H1 (cell line): ENCODE measurements around the gene SLC35E4. TPM values are rescaled to one million over a fixed set of nuclear protein-coding genes. Genes with fewer than 3 reads are reported as not detected.

Experiments
- CTCF ChIA-PET: fragments of 300-600 bp; sonication (Branson Sonifier 250); formaldehyde crosslinking; loops from one replicate; lab custom pipeline; 2021; ENCODE audit not compliant: partially characterized antibody; lab: Charles Lee
- POLR2A ChIA-PET: fragments of 300-600 bp; sonication (Branson Sonifier 250); formaldehyde crosslinking; loops from one replicate; lab custom pipeline; 2021; ENCODE audit warnings: inconsistent platforms; ENCODE audit not compliant: partially characterized antibody; lab: Charles Lee
- DNase-seq, 2 experiments: peaks; one replicate each; pipeline versions ENCODE4 v3.0.0 to v3.0.0-alpha.2; 2010 to 2022; ENCODE audit warnings: low spot score in 2 of 2, low read depth in 1 of 2, mixed read lengths in 1 of 2
- FAIRE-seq: peaks from 2 replicates; lab custom pipeline; 2011; peaks lifted over from hg19 to GRCh38; lab: Jason Lieb, UNC
- H2AFZ ChIP-seq: 2 replicates; pipeline ENCODE4 v1.8.1; 2012; ENCODE audit warnings: low read length, inconsistent platforms
- H2AK5ac ChIP-seq: 2 replicates; pipeline ENCODE4 v1.6.1; 2013; ENCODE audit warnings: low read depth, low read length
- H2BK120ac ChIP-seq: replicated peaks from 2 replicates; pipeline ENCODE3; 2013; ENCODE audit warnings: low read depth, low read length, inconsistent platforms
- H2BK12ac ChIP-seq: 2 replicates; pipeline ENCODE4 v1.6.1; 2013; ENCODE audit warnings: low read depth, low read length
- H2BK15ac ChIP-seq: 2 replicates; pipeline ENCODE4 v1.6.1; 2013; ENCODE audit warnings: low read length
- H2BK20ac ChIP-seq: 2 replicates; pipeline ENCODE4 v1.6.1; 2013; ENCODE audit warnings: low read length
- H2BK5ac ChIP-seq: 2 replicates; pipeline ENCODE4 v1.6.1; 2013; ENCODE audit warnings: low read depth, low read length
- H3K14ac ChIP-seq: 2 replicates; pipeline ENCODE4 v1.6.1; 2013; ENCODE audit warnings: inconsistent platforms; ENCODE audit not compliant: insufficient read length
- H3K18ac ChIP-seq: 2 replicates; pipeline ENCODE4 v1.6.1; 2013; ENCODE audit warnings: low read length; ENCODE audit errors: extremely low read depth
- H3K23ac ChIP-seq: 2 replicates; pipeline ENCODE4 v1.6.1; 2013; ENCODE audit warnings: inconsistent platforms; ENCODE audit not compliant: insufficient read length
- H3K23me2 ChIP-seq: 2 replicates; pipeline ENCODE4 v1.6.1; 2013; ENCODE audit warnings: low read depth, low read length
- H3K27ac ChIP-seq: 2 replicates; pipeline ENCODE4 v1.6.1; 2011; ENCODE audit warnings: low read depth, low read length, inconsistent platforms
- H3K27me3 ChIP-seq, 4 experiments: replicated peaks in 1 of 4; 1 replicate in 1 of 4; 2 replicates in 3 of 4; pipeline versions ENCODE4 v1.6.1 to v1.8.1; 2011 to 2013; ENCODE audit warnings: low read length in 3 of 4, mild to moderate bottlenecking in 3 of 4, inconsistent platforms in 2 of 4, mixed read lengths in 2 of 4, moderate library complexity in 1 of 4; ENCODE audit not compliant: control insufficient read depth in 3 of 4, insufficient read depth in 3 of 4; ENCODE audit errors: extremely low read depth in 1 of 4
- H3K36me3 ChIP-seq, 4 experiments: 2 replicates each; pipeline versions ENCODE4 v1.6.1 to v1.8.1; 2011 to 2013; ENCODE audit warnings: mild to moderate bottlenecking in 4 of 4, low read length in 3 of 4, moderate library complexity in 2 of 4, control low read depth in 1 of 4, inconsistent platforms in 1 of 4; ENCODE audit not compliant: insufficient read depth in 4 of 4, control insufficient read depth in 2 of 4
- H3K4ac ChIP-seq: replicated peaks from 2 replicates; pipeline ENCODE3; 2013; ENCODE audit warnings: low read length, low read depth, mixed read lengths, inconsistent platforms; ENCODE audit not compliant: insufficient read length
- H3K4me1 ChIP-seq, 4 experiments: replicated peaks in 1 of 4; 1 replicate in 1 of 4; 2 replicates in 3 of 4; pipeline versions ENCODE4 v1.6.1 to v1.8.1; 2011 to 2013; ENCODE audit warnings: low read length in 3 of 4, inconsistent platforms in 2 of 4, mixed read lengths in 1 of 4; ENCODE audit not compliant: insufficient read depth in 4 of 4, control insufficient read depth in 3 of 4
- H3K4me2 ChIP-seq, 2 experiments: 2 replicates each; pipeline versions ENCODE4 v1.6.1 to v1.8.1; 2011 to 2013; ENCODE audit warnings: low read depth in 2 of 2, low read length in 2 of 2, control low read depth in 1 of 2, inconsistent platforms in 1 of 2, mild to moderate bottlenecking in 1 of 2; ENCODE audit not compliant: insufficient read depth in 1 of 2
- H3K4me3 ChIP-seq, 4 experiments: fragments of 200-600, 300-600 bp in 1 of 4; sonication (generic), shearing (Covaris generic), sonication (Bioruptor Twin) in 1 of 4; 2 replicates each; pipeline versions ENCODE4 v1.5.1 to v1.8.1; 2011 to 2016; ENCODE audit warnings: low read length in 4 of 4, low read depth in 3 of 4, control low read depth in 2 of 4, inconsistent platforms in 2 of 4, mild to moderate bottlenecking in 2 of 4, mixed read lengths in 1 of 4, moderate library complexity in 1 of 4; ENCODE audit not compliant: insufficient read depth in 2 of 4; ENCODE audit errors: extremely low read depth in 1 of 4
- H3K56ac ChIP-seq: replicated peaks from 2 replicates; pipeline ENCODE3; 2013; ENCODE audit warnings: low read depth, mild to moderate bottlenecking, mixed read lengths, low read length, inconsistent platforms; ENCODE audit not compliant: insufficient read length
- H3K79me1 ChIP-seq: 2 replicates; pipeline ENCODE4 v1.6.1; 2013; ENCODE audit warnings: low read depth, low read length, control low read depth
- H3K79me2 ChIP-seq, 2 experiments: 2 replicates each; pipeline versions ENCODE4 v1.6.1 to v1.8.1; 2012 to 2013; ENCODE audit warnings: low read length in 2 of 2, mild to moderate bottlenecking in 2 of 2, inconsistent platforms in 1 of 2; ENCODE audit not compliant: insufficient read depth in 2 of 2, control insufficient read depth in 1 of 2
- H3K9ac ChIP-seq, 4 experiments: replicated peaks in 1 of 4; 1 replicate in 1 of 4; 2 replicates in 3 of 4; pipeline versions ENCODE4 v1.6.1 to v1.8.1; 2011 to 2013; ENCODE audit warnings: low read depth in 3 of 4, low read length in 3 of 4, control low read depth in 2 of 4, mild to moderate bottlenecking in 2 of 4, moderate library complexity in 2 of 4, inconsistent platforms in 1 of 4; ENCODE audit errors: extremely low read depth in 1 of 4
- H3K9me3 ChIP-seq, 2 experiments: 2 replicates each; pipeline versions ENCODE4 v1.6.1 to v1.8.1; 2012 to 2013; ENCODE audit warnings: mild to moderate bottlenecking in 2 of 2, moderate library complexity in 2 of 2, control low read depth in 1 of 2, inconsistent platforms in 1 of 2, low read depth in 1 of 2, low read length in 1 of 2, mixed read lengths in 1 of 2; ENCODE audit not compliant: insufficient read depth in 2 of 2
- H4K20me1 ChIP-seq, 2 experiments: replicated peaks in 1 of 2; 2 replicates each; pipeline versions ENCODE3 to v1.8.1; 2011 to 2013; ENCODE audit warnings: inconsistent platforms in 2 of 2, low read length in 2 of 2, mild to moderate bottlenecking in 1 of 2; ENCODE audit not compliant: insufficient read depth in 2 of 2, control insufficient read depth in 1 of 2
- H4K5ac ChIP-seq: 2 replicates; pipeline ENCODE4 v1.6.1; 2013; ENCODE audit warnings: low read length, low read depth, mixed read lengths, inconsistent platforms; ENCODE audit not compliant: insufficient read length
- H4K8ac ChIP-seq: 2 replicates; pipeline ENCODE4 v1.8.0; 2013; ENCODE audit warnings: mild to moderate bottlenecking, moderate library complexity, low read length, inconsistent platforms; ENCODE audit not compliant: insufficient read depth; ENCODE audit errors: extremely low read depth
- H4K91ac ChIP-seq: replicated peaks from 2 replicates; pipeline ENCODE3; 2013; ENCODE audit warnings: low read length, mixed read lengths, inconsistent platforms; ENCODE audit not compliant: insufficient read length
- CEBPB ChIP-seq: IDR thresholded peaks from 2 replicates; pipeline ENCODE4 v1.6.1; 2012; ENCODE audit warnings: low read depth, low read length
- CHD1 ChIP-seq: IDR thresholded peaks from 2 replicates; pipeline ENCODE4 v1.6.1; 2012; ENCODE audit warnings: low read depth, low read length, improper control_type of control experiment
- CHD2 ChIP-seq: IDR thresholded peaks from 2 replicates; pipeline ENCODE4 v1.6.1; 2012; ENCODE audit warnings: low read length, improper control_type of control experiment
- GABPA ChIP-seq: IDR thresholded peaks from 2 replicates; pipeline ENCODE4 v1.6.1; 2011; ENCODE audit warnings: mild to moderate bottlenecking, low read length, moderate library complexity, borderline replicate concordance; ENCODE audit not compliant: insufficient read depth
- GTF2F1 ChIP-seq: IDR thresholded peaks from 2 replicates; pipeline ENCODE4 v1.6.1; 2012; ENCODE audit warnings: low read depth, low read length, improper control_type of control experiment, borderline replicate concordance
- JUND ChIP-seq: IDR thresholded peaks from 2 replicates; pipeline ENCODE4 v1.6.1; 2011; ENCODE audit warnings: mild to moderate bottlenecking, improper control_type of control experiment, low read length
- KDM1A ChIP-seq: fragments of 200-600, 300-600 bp; sonication (generic); IDR thresholded peaks from 2 replicates; pipeline ENCODE4 v1.7.1; 2016; ENCODE audit warnings: mild to moderate bottlenecking, low read length, borderline replicate concordance
- NANOG ChIP-seq: IDR thresholded peaks from 2 replicates; pipeline ENCODE4 v1.6.1; 2011; ENCODE audit warnings: low read length, low read depth, mild to moderate bottlenecking, inconsistent platforms; ENCODE audit not compliant: insufficient read depth, poor library complexity, severe bottlenecking
- NRF1 ChIP-seq: IDR thresholded peaks from 2 replicates; pipeline ENCODE4 v1.6.1; 2011; ENCODE audit warnings: mild to moderate bottlenecking, low read depth, low read length, improper control_type of control experiment
- POLR2A ChIP-seq, 2 experiments: IDR thresholded peaks; 1 replicate in 1 of 2; 2 replicates in 1 of 2; pipeline ENCODE4 v1.6.1; 2011; ENCODE audit warnings: low read depth in 2 of 2, low read length in 2 of 2, mild to moderate bottlenecking in 2 of 2; ENCODE audit errors: control extremely low read depth in 1 of 2
- RXRA ChIP-seq: IDR thresholded peaks from 2 replicates; pipeline ENCODE4 v1.6.1; 2011; ENCODE audit warnings: low read depth, mild to moderate bottlenecking, low read length, moderate library complexity; ENCODE audit not compliant: insufficient read depth
- SAP30 ChIP-seq: fragments of 300-600 bp; sonication (generic); IDR thresholded peaks from 2 replicates; pipeline ENCODE4 v1.7.1; 2012; ENCODE audit warnings: low read length, moderate library complexity, mild to moderate bottlenecking, inconsistent platforms; ENCODE audit not compliant: insufficient read depth, insufficient replicate concordance
- SP4 ChIP-seq: IDR thresholded peaks from 2 replicates; pipeline ENCODE4 v1.6.1; 2012; ENCODE audit warnings: low read length, inconsistent platforms
- TCF12 ChIP-seq: IDR thresholded peaks from 2 replicates; pipeline ENCODE4 v1.6.1; 2011; ENCODE audit warnings: low read depth, mild to moderate bottlenecking, low read length
- WGBS, 2 experiments: shearing (Covaris generic) in 1 of 2; methylation state at CpG; one replicate each; pipeline versions ENCODE4 v1.1.6 to v1.1.7; 2013 to 2015; ENCODE audit warnings: low lambda C conversion rate in 2 of 2, mixed read lengths in 2 of 2, inconsistent platforms in 1 of 2, low coverage in 1 of 2, missing lambda C conversion rate in 1 of 2; ENCODE audit not compliant: insufficient replicate concordance in 2 of 2, insufficient coverage in 1 of 2, insufficient read length in 1 of 2; ENCODE audit errors: extremely low coverage in 1 of 2, missing lambda C conversion rate in 1 of 2; 5-methylcytosine and 5-hydroxymethylcytosine counted together
- polyA plus RNA-seq, 7 experiments: library from polyadenylated mRNA; depleted of rRNA in 3 of 7; stranded (reverse) in 5 of 7; unstranded in 2 of 7; fragments of >200 nt in 5 of 7; fragments of 200-250 nt in 2 of 7; gene quantifications; 1 replicate in 5 of 7; 2 replicates in 1 of 7; 4 replicates in 1 of 7; pipeline versions ENCODE4 v1.2.1 to v1.2.3, GENCODE V29; 2011 to 2013; ENCODE audit warnings: missing spikeins in 2 of 7, mixed read lengths in 2 of 7
- total RNA-seq: library from RNA; stranded (reverse); fragmentation: NEBNext Ultra II Directional; extraction: Animal tissue kit (Norgen Biotek cat#: 25700); gene quantifications from 2 replicates; pipeline ENCODE4 v1.2.1, GENCODE V29; 2021

Gene SLC35E4
- total and polyA plus RNA-seq, 2 of the 8 experiments (the other 6 are each of a cell fraction or from before 2014, with no cell fraction given), result 5.1 to 5.6 TPM

- FAIRE-seq, result no peak
Observed at GRCh38 chr22:30591191-30591587, 44.4 kb upstream of the SLC35E4 start.

More at GRCh38 chr22:30591191-30591587, 44.4 kb upstream of the SLC35E4 start:
- H2BK15ac ChIP-seq, result no peak overlapping the region
- H3K56ac ChIP-seq, result no peak overlapping the region
- no peak overlapping the region for H2BK20ac ChIP-seq
- H3K4me1 ChIP-seq, result peaks cover 0 to 8% (median 1%) of the 10 kb centered on the region in 4 experiments; a peak in 2 of 7 replicates
- H3K36me3 ChIP-seq, result peaks cover 27 to 32% (median 28%) of the 10 kb centered on the region in 4 experiments
- POLR2A ChIA-PET, result interaction anchor here (0.8 to 8.4 kb wide), 9 partner anchors 9 to 44 kb away, joined by 3 to 64 read pairs (median 5); partner anchors contain the start of genes GAL3ST1, SLC35E4 and TCN2
- TF ChIP-seq TCF12, result no peak
- no peak for TF ChIP-seq GABPA
- no peak for TF ChIP-seq POLR2A (IDR thresholded peaks at IDR 0.05; ENCODE audit: control extremely low read depth in 1 of 2, low read depth in 2 of 2, low read length in 2 of 2)
- no peak for TF ChIP-seq JUND
- no peak for TF ChIP-seq NRF1
- no peak for TF ChIP-seq RXRA
- no peak for TF ChIP-seq NANOG
- no peak for TF ChIP-seq KDM1A
- TF ChIP-seq SP4, result no peak
- TF ChIP-seq GTF2F1, result no peak
- TF ChIP-seq CHD1, result no peak
- TF ChIP-seq CEBPB, result no peak
- TF ChIP-seq CHD2, result no peak
- no peak for TF ChIP-seq SAP30
- no peak overlapping the region for H2AFZ ChIP-seq
- H2BK5ac ChIP-seq, result peak overlapping the region; percentile 88; the same call in 1 of the 2 replicates
- H3K4me3 ChIP-seq, result peak overlapping the region; percentile 68 to 100 (median 94)
- 14% methylated on average over 14 of the region's 14 CpGs; no CpG with 5 or more reads in 1 of the 2 experiments for WGBS, 2 experiments
- H2AK5ac ChIP-seq, result peak overlapping the region; percentile 93
- H3K18ac ChIP-seq, result no peak overlapping the region
- peak overlapping the region; percentile 20 for H4K91ac ChIP-seq
- peaks cover 3% of the 10 kb centered on the region; the same call in 1 of the 2 replicates for H3K79me1 ChIP-seq
- peak overlapping the region; percentile 7 for H3K4ac ChIP-seq
- peaks cover 2 to 7% of the 10 kb centered on the region in 2 experiments for H4K20me1 ChIP-seq
- no peak for DNase-seq
- no peak overlapping the region for H4K8ac ChIP-seq
- H3K27me3 ChIP-seq, result no peaks in the 10 kb centered on the region; a peak in 2 of 7 replicates
- peaks cover 5% of the 10 kb centered on the region for H3K23me2 ChIP-seq
- no peak overlapping the region for H4K5ac ChIP-seq
- peak overlapping the region; percentile 94 for H3K27ac ChIP-seq
- CTCF ChIA-PET, result interaction anchor here (1.0 to 7.6 kb wide), 6 partner anchors 8 to 44 kb away, joined by 3 to 52 read pairs (median 4); partner anchors contain the start of genes SLC35E4 and TCN2
- H3K79me2 ChIP-seq, result peaks cover 18 to 24% of the 10 kb centered on the region in 2 experiments
- peak overlapping the region; percentile 78 to 94 (median 85) for H3K9ac ChIP-seq
- no peak overlapping the region for H3K23ac ChIP-seq
- H3K4me2 ChIP-seq, result peak overlapping the region; percentile 94 to 99
- no peak overlapping the region for H2BK12ac ChIP-seq
- no peaks in the 10 kb centered on the region for H3K9me3 ChIP-seq
- H2BK120ac ChIP-seq, result no peak overlapping the region
- no peak overlapping the region for H3K14ac ChIP-seq
